Measurements from ENCODE around the gene ARHGAP27. TPM values are rescaled to one million over a fixed set of nuclear protein-coding genes. Genes with fewer than 3 reads are reported as not detected.

ARHGAP27 gene
- total and polyA plus RNA-seq, 2 donors = 23.1 to 73.8 TPM

- Histone ChIP-seq H3K4me3 (ENCODE audit: low read length in 2 of 2) (no peak overlapping the region), H3K36me3 (ENCODE audit: control insufficient read depth in 2 of 2, insufficient read depth in 2 of 2, low read length in 1 of 2) (no peaks in the 10 kb centered on the region), H3K27ac (ENCODE audit: low read depth in 1 of 2, low read length in 1 of 2) (no peak overlapping the region), H3K4me1 (ENCODE audit: control insufficient read depth in 2 of 2, insufficient read depth in 2 of 2, low read length in 2 of 2) (peaks cover 10 to 31% of the 10 kb centered on the region in 2 donors), H3K9me3 (ENCODE audit: control insufficient read depth in 2 of 2, insufficient read depth in 1 of 2, low read length in 1 of 2) (no peaks in the 10 kb centered on the region), H3K27me3 (ENCODE audit: control insufficient read depth in 2 of 2, insufficient read depth in 1 of 2, low read length in 1 of 2) (no peaks in the 10 kb centered on the region)
- DNase-seq (ENCODE audit: low read depth in 6 of 9, low spot score in 9 of 9) = no peak
- 96% methylated on average over 20 of the region's 20 CpGs for WGBS
Measured at GRCh38 chr17:45384789-45385262, 47.8 kb downstream of the ARHGAP27 start.

- WGBS = 40% methylated on average over 7 of the region's 7 CpGs
Measured at GRCh38 chr17:45384047-45384788, 48.5 kb downstream of the ARHGAP27 start.

GRCh38 chr17:45383003-45383402, 49.7 kb downstream of the ARHGAP27 start:
- no peaks in the 10 kb centered on the region for H3K36me3 ChIP-seq (ENCODE audit: control insufficient read depth in 2 of 2, insufficient read depth in 2 of 2, low read length in 1 of 2)
- H3K9me3 ChIP-seq (ENCODE audit: control insufficient read depth in 2 of 2, insufficient read depth in 1 of 2, low read length in 1 of 2) = no peaks in the 10 kb centered on the region
- no peak overlapping the region for H3K4me3 ChIP-seq (ENCODE audit: low read length in 2 of 2)
- H3K4me1 ChIP-seq (ENCODE audit: control insufficient read depth in 2 of 2, insufficient read depth in 2 of 2, low read length in 2 of 2) = peaks cover 0 to 15% of the 10 kb centered on the region in 2 donors
- no peak overlapping the region for H3K27ac ChIP-seq (ENCODE audit: low read depth in 1 of 2, low read length in 1 of 2)
- no peak for DNase-seq (ENCODE audit: low read depth in 6 of 9, low spot score in 9 of 9)
- H3K27me3 ChIP-seq (ENCODE audit: control insufficient read depth in 2 of 2, insufficient read depth in 1 of 2, low read length in 1 of 2) = no peaks in the 10 kb centered on the region
- 68% methylated on average over 1 of the region's 1 CpG for WGBS

More at GRCh38 chr17:45384047-45384788, 48.5 kb downstream of the ARHGAP27 start:
- Histone ChIP-seq H3K36me3 (ENCODE audit: control insufficient read depth in 2 of 2, insufficient read depth in 2 of 2, low read length in 1 of 2) (no peaks in the 10 kb centered on the region), H3K27me3 (ENCODE audit: control insufficient read depth in 2 of 2, insufficient read depth in 1 of 2, low read length in 1 of 2) (no peaks in the 10 kb centered on the region), H3K9me3 (ENCODE audit: control insufficient read depth in 2 of 2, insufficient read depth in 1 of 2, low read length in 1 of 2) (no peaks in the 10 kb centered on the region), H3K27ac (ENCODE audit: low read depth in 1 of 2, low read length in 1 of 2) (no peak overlapping the region), H3K4me1 (ENCODE audit: control insufficient read depth in 2 of 2, insufficient read depth in 2 of 2, low read length in 2 of 2) (peaks cover 8 to 27% of the 10 kb centered on the region in 2 donors), H3K4me3 (ENCODE audit: low read length in 2 of 2) (no peak overlapping the region)
- no peak for DNase-seq (ENCODE audit: low read depth in 6 of 9, low spot score in 9 of 9)

GRCh38 chr17:45382226-45382625, 50.4 kb downstream of the ARHGAP27 start:
- whole genome bisulfite sequencing = 86% methylated on average over 3 of the region's 3 CpGs
- Histone ChIP-seq H3K4me1 (ENCODE audit: control insufficient read depth in 2 of 2, insufficient read depth in 2 of 2, low read length in 2 of 2) (peaks cover 0 to 15% of the 10 kb centered on the region in 2 donors), H3K27ac (ENCODE audit: low read depth in 1 of 2, low read length in 1 of 2) (no peak overlapping the region), H3K36me3 (ENCODE audit: control insufficient read depth in 2 of 2, insufficient read depth in 2 of 2, low read length in 1 of 2) (no peaks in the 10 kb centered on the region), H3K9me3 (ENCODE audit: control insufficient read depth in 2 of 2, insufficient read depth in 1 of 2, low read length in 1 of 2) (no peaks in the 10 kb centered on the region), H3K4me3 (ENCODE audit: low read length in 2 of 2) (no peak overlapping the region), H3K27me3 (ENCODE audit: control insufficient read depth in 2 of 2, insufficient read depth in 1 of 2, low read length in 1 of 2) (no peaks in the 10 kb centered on the region)
- no peak for DNase-seq (ENCODE audit: low read depth in 6 of 9, low spot score in 9 of 9)

GRCh38 chr17:45380991-45381390, 51.7 kb downstream of the ARHGAP27 start:
- DNase-seq (ENCODE audit: low read depth in 6 of 9, low spot score in 9 of 9) = no peak
- H3K36me3 ChIP-seq (ENCODE audit: control insufficient read depth in 2 of 2, insufficient read depth in 2 of 2, low read length in 1 of 2) = no peaks in the 10 kb centered on the region
- H3K9me3 ChIP-seq (ENCODE audit: control insufficient read depth in 2 of 2, insufficient read depth in 1 of 2, low read length in 1 of 2) = no peaks in the 10 kb centered on the region
- H3K27me3 ChIP-seq (ENCODE audit: control insufficient read depth in 2 of 2, insufficient read depth in 1 of 2, low read length in 1 of 2) = no peaks in the 10 kb centered on the region
- 86% methylated on average over 8 of the region's 8 CpGs for WGBS
- H3K27ac ChIP-seq (ENCODE audit: low read depth in 1 of 2, low read length in 1 of 2) = no peak overlapping the region
- no peak overlapping the region for H3K4me3 ChIP-seq (ENCODE audit: low read length in 2 of 2)
- H3K4me1 ChIP-seq (ENCODE audit: control insufficient read depth in 2 of 2, insufficient read depth in 2 of 2, low read length in 2 of 2) = peaks cover 0 to 25% of the 10 kb centered on the region in 2 donors

GRCh38 chr17:45380046-45380765, 52.5 kb downstream of the ARHGAP27 start:
- 95% methylated on average over 13 of the region's 13 CpGs for WGBS
- Histone ChIP-seq H3K36me3 (ENCODE audit: control insufficient read depth in 2 of 2, insufficient read depth in 2 of 2, low read length in 1 of 2) (no peaks in the 10 kb centered on the region), H3K4me3 (ENCODE audit: low read length in 2 of 2) (no peak overlapping the region), H3K27me3 (ENCODE audit: control insufficient read depth in 2 of 2, insufficient read depth in 1 of 2, low read length in 1 of 2) (no peaks in the 10 kb centered on the region), H3K27ac (ENCODE audit: low read depth in 1 of 2, low read length in 1 of 2) (no peak overlapping the region), H3K9me3 (ENCODE audit: control insufficient read depth in 2 of 2, insufficient read depth in 1 of 2, low read length in 1 of 2) (no peaks in the 10 kb centered on the region), H3K4me1 (ENCODE audit: control insufficient read depth in 2 of 2, insufficient read depth in 2 of 2, low read length in 2 of 2) (peaks cover 0 to 24% of the 10 kb centered on the region in 2 donors)
- DNase-seq (ENCODE audit: low read depth in 6 of 9, low spot score in 9 of 9) = no peak

- no peaks in the 10 kb centered on the region for H3K9me3 ChIP-seq (ENCODE audit: control insufficient read depth in 2 of 2, insufficient read depth in 1 of 2, low read length in 1 of 2)
- H3K36me3 ChIP-seq (ENCODE audit: control insufficient read depth in 2 of 2, insufficient read depth in 2 of 2, low read length in 1 of 2) = no peaks in the 10 kb centered on the region
- no peak overlapping the region for H3K4me3 ChIP-seq (ENCODE audit: low read length in 2 of 2)
- peaks cover 0 to 6% of the 10 kb centered on the region in 2 donors for H3K27me3 ChIP-seq (ENCODE audit: control insufficient read depth in 2 of 2, insufficient read depth in 1 of 2, low read length in 1 of 2)
- 98% methylated on average over 8 of the region's 8 CpGs for WGBS
- no peak overlapping the region for H3K27ac ChIP-seq (ENCODE audit: low read depth in 1 of 2, low read length in 1 of 2)
- H3K4me1 ChIP-seq (ENCODE audit: control insufficient read depth in 2 of 2, insufficient read depth in 2 of 2, low read length in 2 of 2) = peaks cover 0 to 17% of the 10 kb centered on the region in 2 donors
- DNase-seq (ENCODE audit: low read depth in 6 of 9, low spot score in 9 of 9) = no peak
Measured at GRCh38 chr17:45377401-45377800, 55.3 kb downstream of the ARHGAP27 start.

GRCh38 chr17:45376171-45377005, 56.3 kb downstream of the ARHGAP27 start:
- Histone ChIP-seq H3K27ac (ENCODE audit: low read depth in 1 of 2, low read length in 1 of 2) (peak overlapping the region in 1 of 2 donors; percentile 9), H3K4me3 (ENCODE audit: low read length in 2 of 2) (no peak overlapping the region), H3K27me3 (ENCODE audit: control insufficient read depth in 2 of 2, insufficient read depth in 1 of 2, low read length in 1 of 2) (peaks cover under 1 to 16% of the 10 kb centered on the region in 2 donors), H3K4me1 (ENCODE audit: control insufficient read depth in 2 of 2, insufficient read depth in 2 of 2, low read length in 2 of 2) (peaks cover 0 to 20% of the 10 kb centered on the region in 2 donors), H3K9me3 (ENCODE audit: control insufficient read depth in 2 of 2, insufficient read depth in 1 of 2, low read length in 1 of 2) (no peaks in the 10 kb centered on the region), H3K36me3 (ENCODE audit: control insufficient read depth in 2 of 2, insufficient read depth in 2 of 2, low read length in 1 of 2) (no peaks in the 10 kb centered on the region)
- peak in 5 of 9 donors; percentile 30 to 67 (median 34) for DNase-seq (ENCODE audit: low read depth in 6 of 9, low spot score in 9 of 9)
- WGBS = 83% methylated on average over 9 of the region's 9 CpGs

Measured in thymus (tissue), 11 donors.